ENCODE measurements around the gene RPL13A.
"Not testable (repeated sequence)": the region's sequence is repeated elsewhere in the genome, so short reads cannot be mapped to it uniquely, and the experiment has no call there.

Gene RPL13A

DNA sequence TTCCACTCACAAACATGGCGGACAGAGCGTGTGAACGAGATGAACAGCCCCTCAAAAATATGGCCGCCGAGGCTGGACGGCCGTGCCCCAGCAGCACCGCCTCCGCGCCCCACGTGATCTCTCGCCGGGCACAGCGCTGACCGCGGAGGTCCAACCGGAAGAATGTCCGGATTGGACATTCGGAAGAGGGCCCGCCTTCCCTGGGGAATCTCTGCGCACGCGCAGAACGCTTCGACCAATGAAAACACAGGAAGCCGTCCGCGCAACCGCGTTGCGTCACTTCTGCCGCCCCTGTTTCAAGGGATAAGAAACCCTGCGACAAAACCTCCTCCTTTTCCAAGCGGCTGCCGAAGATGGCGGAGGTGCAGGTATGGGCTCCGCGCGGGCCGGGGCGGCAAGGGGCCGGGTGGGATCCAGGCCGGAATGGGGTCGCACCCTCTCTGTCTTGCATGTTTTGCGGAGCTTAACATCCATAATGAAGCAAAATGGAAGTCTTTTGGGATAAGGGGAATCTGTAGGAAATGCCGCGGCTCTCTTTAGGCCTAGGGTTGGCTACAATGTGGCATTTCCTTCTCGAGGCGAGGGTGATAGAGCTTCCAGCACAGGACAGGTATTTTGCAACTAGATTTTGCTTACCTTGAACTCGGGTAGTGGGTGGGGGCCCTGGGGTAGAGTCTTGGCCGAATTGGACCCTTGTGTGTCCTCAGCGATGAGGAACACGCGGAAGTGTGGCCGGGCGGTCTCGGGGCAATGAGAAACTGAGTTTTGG is at the start of gene RPL13A:
Gene RPL13A, plus strand, starts transcription at position 332 of the 769 bp plus-strand sequence. Its CDS starts 22 bp downstream, at position 354.
- peak within 1 kb of the TSS; percentile 100 for H3K4me3 ChIP-seq (ENCODE audit: low read depth, low read length)

DNA sequence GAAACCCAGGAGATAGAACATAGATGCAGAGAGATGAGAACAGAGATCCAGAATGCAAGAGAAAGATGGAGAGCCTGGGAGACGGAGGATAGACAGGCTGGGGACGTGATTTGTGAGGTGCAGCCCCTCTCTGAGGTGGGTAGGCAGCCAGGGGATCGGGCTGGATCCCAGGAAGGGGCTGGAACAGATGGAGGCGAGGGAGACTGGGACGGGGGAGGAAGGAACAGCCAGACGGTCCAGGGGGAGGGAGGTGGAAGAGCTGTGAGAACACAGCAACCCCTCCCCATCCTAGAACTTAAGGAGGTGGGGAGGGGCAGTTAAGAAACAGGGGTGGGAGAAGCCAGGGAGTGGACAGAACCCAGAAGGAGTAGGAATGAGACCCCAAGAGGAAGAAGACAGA is 49.1 kb upstream of the RPL13A start:
- H3K4me3 ChIP-seq (ENCODE audit: low read depth, low read length), result no peak overlapping the region

DNA sequence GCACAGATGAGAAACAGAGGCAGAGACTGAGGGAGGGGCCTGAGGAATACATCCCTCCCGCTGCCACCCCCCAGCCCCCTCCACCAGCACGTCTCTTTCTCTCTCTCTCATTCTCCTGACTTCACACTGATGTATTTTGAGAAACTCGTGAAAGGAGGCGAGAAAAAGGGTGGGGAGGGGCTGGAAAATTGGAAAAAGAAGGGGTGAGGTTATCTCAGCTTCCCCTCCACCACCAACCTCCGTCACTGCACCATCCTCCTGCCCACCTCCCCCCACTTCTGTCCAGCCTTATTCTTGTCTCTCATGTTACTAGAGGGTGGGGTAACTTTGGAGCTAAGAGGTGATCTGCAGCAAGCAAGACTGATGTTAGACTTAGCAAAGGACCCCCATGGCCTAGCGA is 47.6 kb upstream of the RPL13A start:
- H3K4me3 ChIP-seq (ENCODE audit: low read depth, low read length), result no peak overlapping the region

DNA sequence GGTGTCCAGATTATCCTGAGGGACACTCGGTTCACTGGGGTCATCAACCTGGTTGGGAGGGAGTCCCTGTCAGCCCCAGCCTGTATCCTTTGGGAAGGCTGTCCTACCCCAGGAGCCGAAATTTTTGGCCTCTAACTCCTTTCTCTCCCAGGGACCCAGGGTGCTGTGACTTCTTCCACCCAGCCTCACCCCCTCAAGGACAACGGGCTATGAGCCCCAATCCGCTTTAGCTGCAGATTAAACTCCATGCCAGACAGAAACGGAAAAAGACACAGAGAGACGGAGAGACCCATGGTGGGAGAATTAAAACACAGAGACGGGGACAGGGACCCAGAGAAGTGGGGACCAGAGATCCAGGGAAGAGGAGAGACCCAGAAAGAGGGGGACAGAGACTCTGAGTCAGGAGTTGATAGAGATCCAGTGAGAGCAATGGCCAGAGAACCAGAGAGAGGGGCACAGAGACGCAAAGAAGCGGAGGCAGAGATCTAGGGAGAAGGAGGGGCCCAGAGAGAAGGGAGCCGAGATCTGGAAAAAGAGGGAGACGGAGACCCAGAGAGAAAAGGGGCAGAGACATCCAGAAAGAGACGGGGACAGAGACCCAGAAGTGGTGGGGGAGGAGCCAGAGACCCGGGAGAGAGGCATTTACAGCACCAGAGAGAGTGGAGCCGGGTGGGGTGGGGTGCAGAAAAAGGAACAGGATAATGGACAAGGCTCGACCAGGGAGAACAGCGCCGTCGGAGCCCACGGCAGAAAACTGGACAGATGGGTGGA is 46.8 kb upstream of the RPL13A start:
- H3K4me3 ChIP-seq (ENCODE audit: low read depth, low read length), result peak overlapping the region; percentile 41

DNA sequence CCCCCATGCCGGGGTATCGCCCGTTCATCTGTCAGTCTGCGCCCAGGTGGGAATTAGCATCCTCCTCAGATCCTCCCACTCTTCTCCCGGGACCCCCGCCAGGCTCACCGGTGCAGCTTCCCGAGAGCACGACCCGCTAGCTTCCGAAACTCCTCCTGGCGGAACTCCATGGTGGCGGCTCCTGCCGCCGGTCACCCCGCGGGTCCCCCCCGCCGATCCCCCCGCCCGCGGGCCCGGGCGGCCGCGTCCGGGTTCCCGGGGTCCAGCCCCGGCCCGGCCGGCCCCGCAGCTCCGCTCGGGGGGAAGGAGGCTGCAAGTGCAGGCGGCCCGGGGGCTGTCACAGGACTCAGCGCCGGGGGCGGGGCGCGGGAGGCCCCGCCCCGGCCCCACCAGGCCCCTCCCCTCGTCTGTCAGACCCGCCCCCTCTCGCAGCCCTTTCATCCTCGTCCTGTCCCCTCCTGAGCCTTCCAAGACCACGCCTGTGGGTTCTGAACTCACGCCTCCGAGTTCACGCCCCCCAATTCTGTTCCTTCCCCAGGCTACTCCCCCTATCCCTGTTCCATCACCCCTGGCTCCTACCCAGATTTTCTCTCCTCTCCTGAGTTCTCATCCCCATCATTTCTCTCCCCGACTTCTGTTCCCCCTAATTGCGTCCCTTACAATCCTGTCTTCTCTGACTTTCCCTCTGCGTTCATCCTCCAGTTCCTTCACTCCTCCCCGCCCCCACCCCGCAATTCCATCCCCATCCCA is 46.0 kb upstream of the RPL13A start, which contains the start of gene SLC17A7:
Gene SLC17A7, minus strand, starts transcription at position 318 of the 750 bp plus-strand sequence. Its CDS starts 148 bp downstream, at position 170.
- peak within 1 kb of the TSS; percentile 41 for H3K4me3 ChIP-seq (ENCODE audit: low read depth, low read length)

DNA sequence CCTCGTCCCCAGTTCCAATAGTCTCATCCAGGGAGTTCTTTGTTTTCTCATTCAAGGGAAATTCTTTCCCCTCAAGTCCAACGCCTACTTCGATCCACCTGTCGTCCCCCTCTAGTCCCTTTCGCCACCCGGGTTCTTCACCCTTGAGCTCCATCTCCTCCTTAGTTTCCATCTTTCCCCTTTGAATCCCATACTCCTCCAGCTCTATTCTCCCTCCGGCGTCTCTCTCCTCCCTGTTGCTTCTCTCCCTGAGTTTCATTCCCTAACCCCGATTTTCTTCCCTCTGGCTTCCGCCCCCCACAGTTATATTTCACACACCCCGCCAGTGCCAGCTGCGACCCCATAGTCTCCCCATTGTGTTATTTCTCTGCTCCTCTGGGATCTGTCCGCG is 45.5 kb upstream of the RPL13A start:
- no peak overlapping the region for H3K4me3 ChIP-seq (ENCODE audit: low read depth, low read length)

DNA sequence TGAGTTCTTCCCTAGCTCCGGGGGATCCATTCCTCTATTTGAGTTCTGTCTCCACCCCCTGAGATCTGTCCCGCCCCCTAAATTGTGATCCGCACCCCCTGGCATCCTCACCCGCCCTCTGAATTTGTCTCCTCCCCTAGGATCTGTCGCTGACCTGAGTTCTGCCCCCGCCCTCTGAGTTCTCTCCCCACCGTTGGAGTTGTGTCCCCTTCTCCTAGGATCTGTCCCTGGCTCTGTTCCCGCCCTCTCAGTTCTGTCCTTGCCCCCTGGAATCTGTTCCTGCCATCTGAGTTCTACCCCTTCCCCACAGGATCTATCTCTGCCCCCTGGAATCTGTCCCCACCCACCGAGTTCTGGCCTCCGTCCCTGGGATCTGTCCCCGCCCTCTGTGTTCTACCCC is 45.1 kb upstream of the RPL13A start:
- no peak overlapping the region for H3K4me3 ChIP-seq (ENCODE audit: low read depth, low read length)

DNA sequence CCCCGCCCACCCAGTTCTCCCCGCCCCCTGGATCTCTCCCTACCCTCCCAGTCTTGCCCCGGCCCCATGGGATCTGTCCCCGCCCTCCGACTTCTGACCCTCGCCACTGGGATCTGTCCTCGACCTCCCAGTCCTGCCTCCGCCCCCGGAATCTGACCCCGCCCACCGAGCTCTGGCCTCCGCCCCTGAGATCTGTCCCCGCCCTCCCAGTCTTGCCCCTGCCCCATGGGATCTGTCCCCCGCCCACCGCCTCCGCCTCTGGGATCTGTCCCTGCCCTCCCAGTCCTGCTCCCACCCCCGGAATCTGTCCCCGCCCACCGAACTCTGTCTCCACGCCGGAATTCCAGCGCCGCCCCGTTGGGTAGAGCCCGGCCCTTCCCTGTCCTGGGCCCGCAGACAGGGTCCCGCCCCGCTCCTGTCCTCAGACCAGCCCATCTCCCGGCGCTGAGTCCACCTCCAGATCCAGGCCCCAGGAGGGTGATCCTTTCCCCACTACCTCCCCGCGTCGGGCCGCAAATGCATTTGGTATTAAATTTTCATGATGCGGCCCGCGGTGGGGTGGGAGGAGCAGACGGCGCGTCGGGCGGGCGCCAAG is 44.5 kb upstream of the RPL13A start:
- H3K4me3 ChIP-seq (ENCODE audit: low read depth, low read length), result peak overlapping the region; percentile 52

DNA sequence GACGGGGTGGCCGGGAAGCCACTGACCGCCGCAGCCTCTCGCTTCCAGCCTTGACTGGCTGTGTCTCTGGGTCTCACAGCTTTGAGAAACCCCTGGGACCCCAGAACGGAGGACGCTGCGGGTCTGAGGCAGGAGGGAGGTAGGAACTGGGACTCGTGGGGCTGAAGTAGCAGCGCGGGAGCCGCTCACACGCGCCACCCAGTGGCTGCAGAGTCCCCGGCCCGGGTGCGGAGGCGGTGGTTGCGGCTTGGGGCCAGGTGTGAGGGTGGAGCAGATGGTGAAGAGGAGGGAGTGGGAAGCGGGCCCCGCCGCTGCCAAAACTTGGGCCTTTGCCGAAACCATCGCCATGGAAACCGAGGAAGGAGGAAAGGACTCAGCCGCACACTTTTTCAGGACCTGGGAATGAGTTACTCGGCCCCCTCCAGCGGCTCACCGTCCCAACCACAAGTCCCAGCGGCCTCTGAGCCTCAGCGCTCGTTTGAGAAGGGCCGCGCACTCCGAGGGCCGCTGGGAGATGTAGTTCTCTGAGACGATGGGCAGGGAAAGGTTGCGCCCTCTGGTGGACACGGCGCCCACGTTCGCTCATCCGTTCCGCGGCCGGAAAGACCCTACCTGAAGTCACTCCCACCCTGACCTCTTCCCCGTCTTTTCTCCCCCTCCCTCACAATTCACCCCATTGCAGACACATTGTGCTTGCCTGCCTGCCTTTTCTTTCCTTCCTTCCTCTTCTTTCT is 43.9 kb upstream of the RPL13A start:
- peak overlapping the region; percentile 52 for H3K4me3 ChIP-seq (ENCODE audit: low read depth, low read length)

DNA sequence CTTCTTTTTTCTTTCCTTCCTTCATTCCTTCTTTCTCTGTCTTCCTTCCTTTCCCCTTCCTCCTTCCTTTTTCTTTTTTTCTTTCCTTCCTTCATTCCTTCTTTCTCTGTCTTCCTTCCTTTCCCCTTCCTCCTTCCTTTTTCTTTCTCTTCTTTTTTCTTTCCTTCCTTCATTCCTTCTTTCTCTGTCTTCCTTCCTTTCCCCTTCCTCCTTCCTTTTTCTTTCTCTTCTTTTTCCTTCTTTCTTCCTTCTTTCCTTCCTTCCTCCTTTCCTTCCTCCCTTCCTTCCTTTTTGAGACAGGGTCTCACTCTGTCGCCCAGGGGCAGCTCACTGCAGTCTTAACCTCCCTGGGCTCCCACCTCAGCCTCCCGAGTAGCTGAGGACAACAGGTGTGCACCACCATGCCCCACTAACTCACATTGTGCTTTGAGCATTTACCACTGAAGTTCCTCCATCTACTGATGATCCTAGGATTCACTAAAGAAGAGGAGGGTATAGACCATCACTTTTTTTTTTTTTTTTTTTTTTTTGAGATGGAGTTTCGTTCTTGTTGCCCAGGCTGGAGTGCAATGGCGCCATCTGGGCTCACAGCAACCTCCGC is 43.2 kb upstream of the RPL13A start:
- H3K4me3 ChIP-seq (ENCODE audit: low read depth, low read length), result not testable (repeated sequence)

DNA sequence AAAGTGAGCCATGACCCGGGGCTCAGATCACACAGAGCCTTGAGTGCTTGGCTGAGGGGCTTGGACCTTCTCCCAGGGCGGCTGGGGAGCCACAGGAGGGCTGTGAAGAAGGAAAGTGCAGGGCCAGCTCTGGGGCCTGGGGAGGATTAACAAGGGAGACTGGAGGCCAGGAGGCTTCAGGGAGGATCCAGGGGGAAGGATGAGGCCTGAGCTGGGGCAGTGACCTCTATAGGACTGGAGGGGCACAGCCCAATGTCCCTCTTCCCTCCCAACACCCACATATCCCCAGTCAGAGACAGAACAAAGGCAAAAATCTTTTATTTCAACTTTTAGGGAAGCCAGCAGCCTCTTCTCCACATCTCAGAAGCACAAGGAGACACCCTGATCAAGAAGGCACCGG is 41.4 kb upstream of the RPL13A start:
- no peak overlapping the region for H3K4me3 ChIP-seq (ENCODE audit: low read depth, low read length)

DNA sequence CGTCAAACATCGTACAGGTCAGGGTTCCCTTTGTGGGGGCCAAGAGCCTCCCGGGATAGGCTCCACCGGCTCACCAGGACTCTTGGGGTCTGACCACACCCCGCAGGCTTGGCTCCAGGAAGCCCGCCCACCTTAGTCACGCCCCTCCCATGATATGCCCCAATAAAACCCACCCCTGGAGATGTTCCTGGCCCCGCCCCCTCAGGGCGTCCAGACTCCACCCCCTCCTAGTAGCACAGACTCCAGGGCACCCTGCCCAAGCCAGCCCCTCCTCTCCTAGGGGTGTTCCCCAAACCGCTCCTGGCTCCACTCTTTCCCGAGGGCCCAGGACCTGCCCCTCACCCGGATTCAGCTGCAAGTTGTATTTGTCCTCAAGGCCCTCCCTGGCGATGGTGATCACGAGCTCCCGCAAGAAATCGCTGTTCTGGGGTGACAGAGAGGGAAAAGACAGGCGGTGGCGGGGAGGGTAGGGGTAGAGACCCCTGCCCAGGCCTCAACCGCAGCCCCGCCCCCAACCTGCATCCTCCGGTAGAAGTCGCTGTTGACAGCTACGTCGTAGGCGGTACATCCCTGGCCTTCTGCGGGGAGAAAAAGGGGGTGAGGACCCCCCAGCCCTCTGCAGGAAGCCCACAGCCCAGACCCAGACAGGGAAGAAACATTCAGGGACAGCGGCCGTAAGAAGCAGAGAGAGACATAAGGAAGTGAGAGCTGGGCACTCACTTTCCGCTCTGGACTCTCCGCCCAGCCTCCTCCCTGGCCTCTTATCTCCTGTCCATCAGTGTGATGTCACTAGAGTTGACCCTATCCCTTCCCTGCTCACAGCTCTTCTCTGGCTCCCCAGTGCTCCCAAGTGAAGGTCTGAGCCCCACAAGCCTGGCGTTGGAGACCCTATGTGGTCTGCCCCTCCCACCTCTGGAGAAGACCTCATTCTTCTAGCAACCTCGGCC is 39.6 kb upstream of the RPL13A start:
- H3K4me3 ChIP-seq (ENCODE audit: low read depth, low read length), result no peak overlapping the region

DNA sequence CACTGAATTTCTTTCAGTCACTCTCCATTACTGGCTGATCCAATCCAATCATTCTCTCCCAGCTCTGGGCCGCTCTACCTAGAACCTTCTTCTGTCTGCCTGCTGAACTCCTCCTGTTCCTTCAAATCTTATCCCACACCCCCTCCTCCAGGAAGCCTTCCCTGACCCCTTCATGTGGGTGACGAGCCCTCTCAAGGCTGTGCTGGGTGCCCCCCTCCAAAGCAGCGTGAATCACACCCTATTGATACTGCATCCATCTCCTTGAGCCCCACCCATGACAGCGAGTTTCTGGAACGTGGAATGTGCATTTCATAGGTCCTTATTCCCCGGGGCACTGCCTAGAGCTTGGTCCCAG is 39.0 kb upstream of the RPL13A start:
- H3K4me3 ChIP-seq (ENCODE audit: low read depth, low read length), result no peak overlapping the region

DNA sequence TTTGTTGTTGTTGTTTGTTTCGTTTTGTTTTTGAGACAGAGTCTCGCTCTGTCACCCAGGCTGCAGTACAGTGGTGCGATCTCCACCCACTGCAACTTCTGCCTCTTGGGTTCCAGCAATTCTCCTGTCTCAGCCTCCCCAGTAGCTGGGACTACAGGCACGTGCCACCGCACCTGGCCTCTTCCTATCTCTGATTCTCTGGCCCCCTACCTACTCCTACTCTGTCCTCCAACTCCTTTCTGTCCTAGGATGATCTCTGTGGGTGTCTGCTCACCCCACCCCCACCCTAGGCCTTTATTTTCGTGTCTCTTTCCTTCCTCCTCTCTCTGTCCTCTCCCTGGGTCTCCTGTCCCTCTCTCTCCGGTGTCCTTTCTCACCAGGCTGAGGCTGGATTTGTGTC is 37.0 kb upstream of the RPL13A start:
- no peak overlapping the region for H3K4me3 ChIP-seq (ENCODE audit: low read depth, low read length)

DNA sequence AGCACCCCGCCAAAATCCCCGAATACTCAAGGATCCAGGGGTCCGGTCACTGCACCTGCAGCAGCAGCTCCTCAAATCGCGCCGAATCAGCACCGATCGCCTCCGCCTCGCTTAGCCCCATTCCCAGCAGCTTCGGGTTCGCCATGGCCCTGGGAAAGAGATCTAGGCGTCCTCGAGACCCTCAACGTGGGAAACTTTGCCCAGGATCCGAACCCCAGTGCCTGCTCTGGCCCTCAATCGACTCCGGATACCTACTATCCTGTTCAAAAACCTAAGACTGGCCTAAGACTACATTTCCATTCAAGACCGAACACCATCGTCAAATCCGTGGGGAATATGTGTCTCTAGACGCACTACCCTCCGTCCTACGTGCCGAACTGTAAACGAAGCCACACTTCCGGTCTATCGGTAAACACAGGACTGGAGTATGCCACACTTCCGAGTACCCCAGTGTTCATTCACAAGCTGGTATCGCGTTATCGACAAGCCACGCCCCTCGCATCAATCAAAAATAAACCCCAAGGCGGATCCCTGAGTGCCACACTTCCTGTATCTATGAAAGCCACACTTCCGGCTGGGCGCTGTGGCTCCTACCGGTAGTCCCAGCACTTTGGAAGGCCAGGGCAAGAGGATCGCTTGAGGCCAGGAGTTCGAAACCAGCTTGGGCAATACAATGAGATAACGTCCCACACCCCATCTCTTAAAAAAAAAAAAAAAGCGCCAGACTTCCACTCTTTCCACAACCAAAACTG is 35.8 kb upstream of the RPL13A start, which contains the start of gene PIH1D1:
Gene PIH1D1, minus strand, starts transcription at position 385 of the 752 bp plus-strand sequence. Its CDS starts 240 bp downstream, at position 145.
- peak within 1 kb of the TSS; percentile 88 for H3K4me3 ChIP-seq (ENCODE audit: low read depth, low read length)

DNA sequence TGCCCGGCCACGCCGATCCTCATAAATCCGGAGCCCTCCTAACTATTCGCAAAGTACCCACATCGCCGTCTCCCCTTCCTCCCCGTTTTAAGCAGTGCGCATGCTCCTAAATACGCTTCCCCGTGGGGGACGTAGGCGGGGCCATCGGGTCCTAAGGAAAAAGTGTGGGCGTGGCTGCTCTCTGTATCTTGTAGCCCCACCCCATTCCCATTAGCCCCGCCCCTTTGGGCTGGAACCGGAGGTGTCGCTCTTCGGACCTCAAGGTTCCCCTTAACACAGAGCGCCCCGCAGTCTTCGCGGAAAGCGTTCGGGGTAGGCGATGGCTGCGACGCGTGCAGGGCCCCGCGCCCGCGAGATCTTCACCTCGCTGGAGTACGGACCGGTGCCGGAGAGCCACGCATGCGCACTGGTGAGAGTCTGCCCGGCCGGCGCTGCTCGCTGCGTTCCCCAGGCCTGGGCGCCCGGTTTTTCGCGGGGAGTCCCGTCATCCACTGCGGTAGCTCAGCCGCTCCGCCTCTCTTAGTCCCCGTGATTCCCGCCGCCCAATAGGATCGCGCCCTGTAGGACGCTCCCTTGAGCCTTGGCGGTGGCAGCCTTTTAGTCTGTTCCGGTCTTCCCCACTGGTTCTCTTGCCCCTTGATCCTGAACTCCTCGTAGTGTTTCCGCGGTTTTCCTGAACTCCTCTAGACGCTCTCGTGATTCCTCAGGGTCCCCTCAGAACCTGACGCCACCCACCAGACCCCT is 34.2 kb upstream of the RPL13A start, which contains the start of gene ALDH16A1:
Gene ALDH16A1, plus strand, starts transcription at position 213 of the 744 bp plus-strand sequence. Its CDS starts 107 bp downstream, at position 320.
- H3K4me3 ChIP-seq (ENCODE audit: low read depth, low read length), result peak within 1 kb of the TSS; percentile 88

DNA sequence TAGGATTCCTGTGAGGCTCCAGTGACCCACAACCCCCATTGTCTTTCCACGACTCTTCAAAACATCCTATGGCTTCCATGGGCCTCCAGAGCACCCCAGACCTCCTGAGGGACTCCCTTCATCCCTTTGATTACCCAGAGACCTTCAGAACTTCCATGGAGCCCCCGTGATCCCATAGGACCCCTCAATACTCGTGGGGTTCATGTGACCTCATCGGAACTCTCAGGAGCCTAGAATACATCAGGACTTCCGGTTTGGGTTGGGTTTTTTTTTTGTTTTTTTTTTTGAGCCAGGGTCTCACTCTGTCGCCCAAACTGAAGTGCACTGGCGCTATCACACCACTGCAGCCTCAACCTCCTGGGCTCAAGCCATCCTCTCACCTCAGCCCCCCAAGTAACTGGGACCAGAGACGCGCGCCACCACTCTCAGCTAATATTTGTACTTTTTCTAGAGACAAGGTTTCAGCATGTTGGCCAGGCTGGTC is 33.6 kb upstream of the RPL13A start:
- peak overlapping the region; percentile 88 for H3K4me3 ChIP-seq (ENCODE audit: low read depth, low read length)

Data from iPS-11a (cell line).